OCI-LY1 (cell line): ENCODE measurements around the gene ABHD17A.

Experiments
- H2AFZ ChIP-seq: fragments of 200-600 bp; sonication (generic), shearing (Covaris generic); 2 replicates; pipeline ENCODE4 v1.6.0; 2014; ENCODE audit warnings: antibody characterized with exemption, mild to moderate bottlenecking, low read length
- H3F3A ChIP-seq: fragments of 200-600 bp; sonication (generic), shearing (Covaris generic); 2 replicates; pipeline ENCODE4 v1.6.0; 2014; ENCODE audit warnings: mild to moderate bottlenecking, antibody characterized with exemption, low read length, moderate library complexity; ENCODE audit not compliant: insufficient read depth
- H3K27ac ChIP-seq: fragments of 200-600 bp; sonication (generic); 2 replicates; pipeline ENCODE4 v1.5.1; 2014; ENCODE audit warnings: low read length, mixed run types, mild to moderate bottlenecking, low read depth; ENCODE audit not compliant: poor library complexity, severe bottlenecking
- H3K27me3 ChIP-seq: fragments of 200-600 bp; sonication (generic); 2 replicates; pipeline ENCODE4 v1.6.0; 2014; ENCODE audit warnings: antibody characterized with exemption, mild to moderate bottlenecking, low read length, moderate library complexity; ENCODE audit not compliant: insufficient read depth
- H3K36me3 ChIP-seq: fragments of 200-600 bp; sonication (generic); 2 replicates; pipeline ENCODE4 v1.6.1; 2014; ENCODE audit warnings: mild to moderate bottlenecking, antibody characterized with exemption, low read length, moderate library complexity, mixed read lengths; ENCODE audit not compliant: insufficient read depth
- H3K4me1 ChIP-seq: fragments of 200-600 bp; sonication (generic); 2 replicates; pipeline ENCODE4 v1.5.1; 2014; ENCODE audit warnings: mild to moderate bottlenecking, low read length, moderate library complexity; ENCODE audit not compliant: insufficient read depth, severe bottlenecking
- H3K4me2 ChIP-seq: fragments of 200-600 bp; sonication (generic), shearing (Covaris generic); 2 replicates; pipeline ENCODE4 v1.6.1; 2014; ENCODE audit warnings: low read length
- H3K4me3 ChIP-seq: fragments of 200-600 bp; sonication (generic); 2 replicates; pipeline ENCODE4 v1.5.1; 2014; ENCODE audit warnings: low read length, low read depth, mild to moderate bottlenecking, mixed read lengths; ENCODE audit not compliant: poor library complexity, severe bottlenecking
- H3K79me2 ChIP-seq: fragments of 200-600 bp; shearing (Covaris generic); 2 replicates; pipeline ENCODE4 v1.6.1; 2016; ENCODE audit warnings: mixed run types, low read length, mixed read lengths; ENCODE audit not compliant: insufficient read depth
- H3K9ac ChIP-seq: fragments of 200-600 bp; sonication (generic), shearing (Covaris generic); 2 replicates; pipeline ENCODE4 v1.6.1; 2014; ENCODE audit warnings: mild to moderate bottlenecking, low read length, mixed read lengths
- H3K9me2 ChIP-seq: fragments of 200-600 bp; sonication (generic), shearing (Covaris generic); 2 replicates; pipeline ENCODE4 v1.6.1; 2014; ENCODE audit warnings: low read depth, mild to moderate bottlenecking, low read length, mixed read lengths
- H3K9me3 ChIP-seq: fragments of 200-600 bp; shearing (Covaris generic); 2 replicates; pipeline ENCODE4 v1.6.1; 2014; ENCODE audit warnings: low read length, mixed read lengths
- H4K20me1 ChIP-seq: fragments of 200-600 bp; sonication (generic), shearing (Covaris generic); 2 replicates; pipeline ENCODE4 v1.6.0; 2016; ENCODE audit warnings: mild to moderate bottlenecking, low read length; ENCODE audit not compliant: insufficient read depth
- CTCF ChIP-seq: fragments of 200-600 bp; sonication (generic), shearing (Covaris generic); IDR thresholded peaks from 2 replicates; pipeline ENCODE4 v1.5.1; 2017; ENCODE audit warnings: mild to moderate bottlenecking, antibody characterized with exemption, low read length, moderate library complexity, mixed read lengths
- EZH2 ChIP-seq: fragments of 200-600 bp; sonication (generic), shearing (Covaris generic); IDR thresholded peaks from 2 replicates; pipeline ENCODE4 v1.8.0; 2017; ENCODE audit warnings: borderline replicate concordance, mixed run types, mild to moderate bottlenecking, antibody characterized with exemption, low read length, moderate library complexity, mixed read lengths

The ABHD17A gene

GRCh38 chr19:1871140-1871597 lies 14.1 kb downstream of the ABHD17A start:
- no peak for TF ChIP-seq EZH2
- no peak for TF ChIP-seq CTCF
- Histone ChIP-seq H3K4me3 (no peak overlapping the region), H2AFZ (no peak overlapping the region), H3K79me2 (peaks cover 29% of the 10 kb centered on the region), H4K20me1 (no peaks in the 10 kb centered on the region), H3K4me2 (no peak overlapping the region), H3K27ac (no peak overlapping the region), H3K9me3 (no peaks in the 10 kb centered on the region), H3K9me2 (no peaks in the 10 kb centered on the region), H3K9ac (no peak overlapping the region), H3K36me3 (peaks cover 21% of the 10 kb centered on the region; the same call in 1 of the 2 replicates), H3F3A (no peaks in the 10 kb centered on the region), H3K27me3 (no peaks in the 10 kb centered on the region), H3K4me1 (peaks cover 22% of the 10 kb centered on the region)

DNA sequence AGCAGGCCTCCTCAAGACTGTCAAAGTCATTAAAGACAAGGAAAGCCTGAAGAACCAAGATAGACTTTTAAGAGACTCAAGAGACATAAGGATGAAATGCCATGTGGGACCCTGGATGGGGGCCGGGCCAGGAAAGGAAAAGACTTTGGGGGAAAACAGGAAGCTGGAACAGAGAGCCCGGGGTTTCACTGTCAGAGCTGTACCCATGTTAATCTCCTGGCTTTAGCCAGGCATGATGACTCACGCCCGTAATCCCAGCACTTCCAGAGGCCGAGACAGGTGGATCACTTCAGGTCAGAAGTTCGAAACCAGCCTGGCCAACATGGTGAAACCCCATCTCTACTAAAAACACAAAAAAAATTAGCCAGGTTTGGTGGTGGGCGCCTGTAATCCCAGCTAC lies 16.3 kb downstream of the ABHD17A start:
- Histone ChIP-seq H3K4me1 (peaks cover 16% of the 10 kb centered on the region), H3K27ac (no peak overlapping the region), H2AFZ (no peak overlapping the region), H3K9me2 (no peaks in the 10 kb centered on the region), H3K36me3 (peaks cover 20% of the 10 kb centered on the region; the same call in 1 of the 2 replicates), H3K79me2 (peaks cover 13% of the 10 kb centered on the region), H3K27me3 (no peaks in the 10 kb centered on the region), H3K4me2 (no peak overlapping the region), H3K4me3 (no peak overlapping the region), H3K9me3 (no peaks in the 10 kb centered on the region), H3F3A (no peaks in the 10 kb centered on the region), H3K9ac (no peak overlapping the region), H4K20me1 (no peaks in the 10 kb centered on the region)
- TF ChIP-seq EZH2 (no peak), CTCF (no peak)

- no peaks in the 10 kb centered on the region for H3K79me2 ChIP-seq
- no peaks in the 10 kb centered on the region for H4K20me1 ChIP-seq
- TF ChIP-seq EZH2 (no peak), CTCF (no peak)
Measured at GRCh38 chr19:1867349-1867724, 18.0 kb downstream of the ABHD17A start.

More at GRCh38 chr19:1867349-1867724, 18.0 kb downstream of the ABHD17A start:
- Histone ChIP-seq H3K9me3 (no peaks in the 10 kb centered on the region), H3K27ac (no peak overlapping the region), H3K9me2 (no peaks in the 10 kb centered on the region), H3K4me2 (no peak overlapping the region), H3K9ac (no peak overlapping the region), H3K4me3 (no peak overlapping the region), H2AFZ (no peak overlapping the region), H3K36me3 (peaks cover 12% of the 10 kb centered on the region; the same call in 1 of the 2 replicates), H3F3A (no peaks in the 10 kb centered on the region), H3K4me1 (peaks cover 6% of the 10 kb centered on the region), H3K27me3 (no peaks in the 10 kb centered on the region)
